ENCODE data around the gene DOCK9. TPM values are rescaled to one million over a fixed set of nuclear protein-coding genes. Genes with fewer than 3 reads are reported as not detected.

Gene DOCK9
- total and polyA plus RNA-seq, 2 donors (not counting 1 experiment from before 2014, with no cell fraction given): 18.2 TPM

DNA sequence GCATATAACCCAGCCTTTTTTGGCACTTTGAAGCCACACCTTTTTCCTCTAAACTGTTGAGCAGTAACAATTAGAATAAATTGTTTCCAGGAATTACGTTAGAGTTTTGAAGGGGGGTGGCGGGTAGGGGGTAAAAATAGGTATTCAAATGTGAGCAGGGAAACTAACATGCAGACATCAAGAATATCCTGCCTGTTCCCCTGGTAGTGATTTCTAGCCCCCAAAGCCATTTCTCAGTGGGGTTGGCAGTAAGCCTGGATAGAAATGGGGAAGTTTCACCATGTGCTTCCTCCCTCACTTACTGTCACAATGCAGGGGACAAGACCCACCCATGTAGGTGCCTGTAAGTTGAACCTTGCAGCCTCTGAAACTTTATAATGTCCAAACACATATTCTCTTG lies 3.8 kb downstream of the DOCK9 start:
- H4K20me1 ChIP-seq (ENCODE audit: control insufficient read depth, extremely low read depth, insufficient read depth, low read length): no peaks in the 10 kb centered on the region
- no peaks in the 10 kb centered on the region for H3K4me1 ChIP-seq (ENCODE audit: control insufficient read depth, extremely low read depth, insufficient read depth, low read length)
- no peak for TF ChIP-seq EZH2 (IDR thresholded peaks at IDR 0.05; ENCODE audit: low read length, missing control alignments)
- TF ChIP-seq, protein P1, sequence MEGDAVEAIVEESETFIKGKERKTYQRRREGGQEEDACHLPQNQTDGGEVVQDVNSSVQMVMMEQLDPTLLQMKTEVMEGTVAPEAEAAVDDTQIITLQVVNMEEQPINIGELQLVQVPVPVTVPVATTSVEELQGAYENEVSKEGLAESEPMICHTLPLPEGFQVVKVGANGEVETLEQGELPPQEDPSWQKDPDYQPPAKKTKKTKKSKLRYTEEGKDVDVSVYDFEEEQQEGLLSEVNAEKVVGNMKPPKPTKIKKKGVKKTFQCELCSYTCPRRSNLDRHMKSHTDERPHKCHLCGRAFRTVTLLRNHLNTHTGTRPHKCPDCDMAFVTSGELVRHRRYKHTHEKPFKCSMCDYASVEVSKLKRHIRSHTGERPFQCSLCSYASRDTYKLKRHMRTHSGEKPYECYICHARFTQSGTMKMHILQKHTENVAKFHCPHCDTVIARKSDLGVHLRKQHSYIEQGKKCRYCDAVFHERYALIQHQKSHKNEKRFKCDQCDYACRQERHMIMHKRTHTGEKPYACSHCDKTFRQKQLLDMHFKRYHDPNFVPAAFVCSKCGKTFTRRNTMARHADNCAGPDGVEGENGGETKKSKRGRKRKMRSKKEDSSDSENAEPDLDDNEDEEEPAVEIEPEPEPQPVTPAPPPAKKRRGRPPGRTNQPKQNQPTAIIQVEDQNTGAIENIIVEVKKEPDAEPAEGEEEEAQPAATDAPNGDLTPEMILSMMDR (conservative IDR thresholded peaks at IDR 0.05 in 1 of 2, IDR thresholded peaks at IDR 0.05 in 1 of 2; ENCODE audit: low read depth in 1 of 2, low read length in 2 of 2): no peak
- H3K27me3 ChIP-seq (ENCODE audit: control insufficient read depth, insufficient read depth, low read length): no peaks in the 10 kb centered on the region
- no peaks in the 10 kb centered on the region for H3K9me3 ChIP-seq (ENCODE audit: control insufficient read depth, insufficient read depth, low read depth, low read length)
- no peaks in the 10 kb centered on the region for H3K79me2 ChIP-seq (ENCODE audit: control insufficient read depth, insufficient read depth, low read length)
- H3K36me3 ChIP-seq (ENCODE audit: control insufficient read depth, insufficient read depth, low read length): no peaks in the 10 kb centered on the region
- H2AFZ ChIP-seq (ENCODE audit: low read length): no peak overlapping the region
- no peak overlapping the region for H3K4me3 ChIP-seq (replicated peaks in 1 of 4; ENCODE audit: control extremely low read depth in 1 of 4, insufficient read depth in 1 of 4, low read depth in 3 of 4, low read length in 4 of 4)
- no peak overlapping the region for H3K9ac ChIP-seq (ENCODE audit: insufficient read depth, low read length)
- no peak overlapping the region for H3K27ac ChIP-seq (ENCODE audit: insufficient read depth, low read length)
- H3K4me2 ChIP-seq (ENCODE audit: extremely low read depth, insufficient read depth, low read length): no peak overlapping the region
- no peak for DNase-seq (ENCODE audit: low read depth in 2 of 2)

DNA sequence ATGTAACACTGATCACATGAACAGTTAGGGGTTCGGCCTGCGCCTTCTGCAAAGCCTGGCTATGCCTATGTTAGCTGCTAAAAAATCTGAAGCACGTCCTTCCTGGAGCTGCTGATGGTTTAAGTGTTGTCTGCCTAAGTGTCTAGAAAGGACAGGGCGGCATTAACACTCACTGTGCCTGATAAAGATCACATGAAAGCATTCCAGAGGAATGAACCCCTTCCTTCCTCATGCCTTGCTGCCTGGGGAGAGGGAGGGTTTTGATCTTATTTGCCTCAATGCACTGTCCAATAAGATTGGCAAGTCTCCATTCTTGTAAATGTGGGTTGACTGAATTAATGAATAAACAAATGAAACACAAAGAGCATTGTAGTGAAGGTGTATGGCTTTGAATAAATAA lies 5.2 kb downstream of the DOCK9 start:
- no peak overlapping the region for H3K27ac ChIP-seq (ENCODE audit: insufficient read depth, low read length)
- no peaks in the 10 kb centered on the region for H3K79me2 ChIP-seq (ENCODE audit: control insufficient read depth, insufficient read depth, low read length)
- H2AFZ ChIP-seq (ENCODE audit: low read length): no peak overlapping the region
- no peaks in the 10 kb centered on the region for H3K4me1 ChIP-seq (ENCODE audit: control insufficient read depth, extremely low read depth, insufficient read depth, low read length)
- TF ChIP-seq, protein P1 (conservative IDR thresholded peaks at IDR 0.05 in 1 of 2, IDR thresholded peaks at IDR 0.05 in 1 of 2; ENCODE audit: low read depth in 1 of 2, low read length in 2 of 2): no peak
- no peak for TF ChIP-seq EZH2 (IDR thresholded peaks at IDR 0.05; ENCODE audit: low read length, missing control alignments)
- H3K36me3 ChIP-seq (ENCODE audit: control insufficient read depth, insufficient read depth, low read length): no peaks in the 10 kb centered on the region
- no peaks in the 10 kb centered on the region for H4K20me1 ChIP-seq (ENCODE audit: control insufficient read depth, extremely low read depth, insufficient read depth, low read length)
- H3K9ac ChIP-seq (ENCODE audit: insufficient read depth, low read length): no peak overlapping the region
- H3K4me2 ChIP-seq (ENCODE audit: extremely low read depth, insufficient read depth, low read length): no peak overlapping the region
- peak in 1 of 2 donors; percentile 90 for DNase-seq (ENCODE audit: low read depth in 2 of 2)
- H3K9me3 ChIP-seq (ENCODE audit: control insufficient read depth, insufficient read depth, low read depth, low read length): no peaks in the 10 kb centered on the region
- no peaks in the 10 kb centered on the region for H3K27me3 ChIP-seq (ENCODE audit: control insufficient read depth, insufficient read depth, low read length)
- no peak overlapping the region for H3K4me3 ChIP-seq (replicated peaks in 1 of 4; ENCODE audit: control extremely low read depth in 1 of 4, insufficient read depth in 1 of 4, low read depth in 3 of 4, low read length in 4 of 4)

DNA sequence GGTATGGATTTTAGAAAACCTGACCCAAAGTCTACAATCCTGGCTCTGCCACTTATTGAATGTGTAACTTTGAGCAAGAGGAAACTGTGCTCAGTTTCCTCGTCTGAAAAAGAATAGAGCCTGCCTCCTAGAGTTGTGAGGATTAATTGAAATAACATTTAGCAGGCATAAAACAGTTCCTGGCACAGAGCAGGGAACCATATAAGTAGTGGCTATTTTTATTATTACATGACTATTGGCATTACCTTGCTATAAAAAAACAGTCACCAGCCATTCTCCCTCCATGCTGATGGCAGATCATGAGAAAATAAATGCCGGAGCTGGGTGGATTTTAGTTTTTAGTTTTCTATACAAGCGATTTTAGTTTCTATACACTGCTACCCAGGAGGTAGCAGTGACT lies 5.8 kb downstream of the DOCK9 start:
- no peaks in the 10 kb centered on the region for H3K4me1 ChIP-seq (ENCODE audit: control insufficient read depth, extremely low read depth, insufficient read depth, low read length)
- H3K27ac ChIP-seq (ENCODE audit: insufficient read depth, low read length): no peak overlapping the region
- TF ChIP-seq EZH2 (IDR thresholded peaks at IDR 0.05; ENCODE audit: low read length, missing control alignments): no peak
- TF ChIP-seq, protein P1 (conservative IDR thresholded peaks at IDR 0.05 in 1 of 2, IDR thresholded peaks at IDR 0.05 in 1 of 2; ENCODE audit: low read depth in 1 of 2, low read length in 2 of 2): no peak
- H3K27me3 ChIP-seq (ENCODE audit: control insufficient read depth, insufficient read depth, low read length): no peaks in the 10 kb centered on the region
- no peaks in the 10 kb centered on the region for H3K9me3 ChIP-seq (ENCODE audit: control insufficient read depth, insufficient read depth, low read depth, low read length)
- no peaks in the 10 kb centered on the region for H3K79me2 ChIP-seq (ENCODE audit: control insufficient read depth, insufficient read depth, low read length)
- no peak overlapping the region for H3K4me2 ChIP-seq (ENCODE audit: extremely low read depth, insufficient read depth, low read length)
- H2AFZ ChIP-seq (ENCODE audit: low read length): no peak overlapping the region
- no peak for DNase-seq (ENCODE audit: low read depth in 2 of 2)
- H3K4me3 ChIP-seq (replicated peaks in 1 of 4; ENCODE audit: control extremely low read depth in 1 of 4, insufficient read depth in 1 of 4, low read depth in 3 of 4, low read length in 4 of 4): no peak overlapping the region
- H3K36me3 ChIP-seq (ENCODE audit: control insufficient read depth, insufficient read depth, low read length): no peaks in the 10 kb centered on the region
- H4K20me1 ChIP-seq (ENCODE audit: control insufficient read depth, extremely low read depth, insufficient read depth, low read length): no peaks in the 10 kb centered on the region
- H3K9ac ChIP-seq (ENCODE audit: insufficient read depth, low read length): no peak overlapping the region
